Subcutaneous adipose tissue (tissue), 4 donors: ENCODE results near the gene PRKG1. TPM values are rescaled to one million over a fixed set of nuclear protein-coding genes. Genes with fewer than 3 reads are reported as not detected.

Source experiments
- CTCF ChIP-seq: fragments of 450-650 bp; IDR thresholded peaks from one replicate; pipeline ENCODE4 v1.5.1; 2016; ENCODE audit warnings: low read depth, mild to moderate bottlenecking, control low read depth, antibody characterized with exemption, moderate library complexity
- total RNA-seq, 4 donors: library from RNA; depleted of rRNA; stranded (reverse); fragments of >200 nt; gene quantifications; one replicate each; pipeline ENCODE4 v1.1.0, GENCODE V29; 2016

The PRKG1 gene
- total RNA-seq, 4 donors from 2014 or later = 7.6 to 17.2 (median 10.7) TPM

- TF ChIP-seq CTCF = no peak
Observed at GRCh38 chr10:52266858-52267257, 1192.6 kb downstream of the PRKG1 start.

- no peak for TF ChIP-seq CTCF
Observed at GRCh38 chr10:52268790-52269189, 1194.5 kb downstream of the PRKG1 start.

GRCh38 chr10:52269233-52269632 is 1194.9 kb downstream of the PRKG1 start:
- no peak for TF ChIP-seq CTCF

- no peak for TF ChIP-seq CTCF
Observed at GRCh38 chr10:52276163-52276562, 1201.9 kb downstream of the PRKG1 start.

- no peak for TF ChIP-seq CTCF
Observed at GRCh38 chr10:52276986-52277385, 1202.7 kb downstream of the PRKG1 start.

GRCh38 chr10:52279546-52279945 is 1205.3 kb downstream of the PRKG1 start:
- TF ChIP-seq CTCF = no peak

GRCh38 chr10:52280051-52280450 is 1205.8 kb downstream of the PRKG1 start:
- no peak for TF ChIP-seq CTCF
